Suppressor macrophage treated with lipopolysaccharide for 1 hour (primary cell): Measurements from ENCODE around the gene HACD4.

Experiments used
- DNase-seq, 3 donors: peaks; one replicate each; pipeline ENCODE4 v3.0.0-alpha.2; 2020 to 2022

The HACD4 gene

GRCh38 chr9:20972684-20973083, 58.8 kb downstream of the HACD4 start:
- DNase-seq = no peak

GRCh38 chr9:20962536-20963225, 68.8 kb downstream of the HACD4 start:
- no peak for DNase-seq

- DNase-seq = no peak
These were observed 80.7 kb downstream of the HACD4 start for GRCh38 chr9:20950707-20951106.
